MCF 10A (cell line): ENCODE results near the gene LGALS8. TPM values are rescaled to one million over a fixed set of nuclear protein-coding genes. Genes with fewer than 3 reads are reported as not detected.

Source experiments
- Bru-seq: library from RNA; stranded (reverse); fragments of 400-500 nt; gene quantifications from one replicate; lab custom pipeline; 2021; lab: Mats Ljungman, UMichigan
- BruChase-seq, 2 experiments: library from RNA; stranded (reverse); fragments of 400-500 nt; gene quantifications; one replicate each; lab custom pipeline; 2021; lab: Mats Ljungman, UMichigan
- BruUV-seq: library from RNA; stranded (reverse); fragments of 400-500 nt; replicated peaks from 2 replicates; lab custom pipeline; 2021; lab: Mats Ljungman, UMichigan
- CTCF ChIA-PET: fragments of 300-600 bp; sonication (Branson Sonifier 250); formaldehyde crosslinking; extraction: SDS; loops from one replicate; lab custom pipeline; 2021; ENCODE audit warnings: antibody characterized with exemption, inconsistent platforms; lab: Yijun Ruan, JAX
- POLR2A ChIA-PET: fragments of 300-600, 350-650 bp; sonication (Branson Sonifier 250); formaldehyde crosslinking; extraction: SDS; loops from one replicate; lab custom pipeline; 2020; ENCODE audit warnings: antibody characterized with exemption, inconsistent platforms; lab: Yijun Ruan, JAX
- DNase-seq: peaks from one replicate; pipeline ENCODE4 v3.0.0-alpha.2; 2018; ENCODE audit not compliant: unreplicated experiment
- H3K27ac Mint-ChIP-seq: one replicate; pipeline ENCODE4 v1.8.0; 2022; ENCODE audit warnings: mild to moderate bottlenecking, low read depth, mixed read lengths; ENCODE audit not compliant: unreplicated experiment
- H3K27me3 Mint-ChIP-seq: one replicate; pipeline ENCODE4 v1.8.0; 2022; ENCODE audit warnings: mixed read lengths; ENCODE audit not compliant: insufficient read depth, unreplicated experiment
- H3K36me3 Mint-ChIP-seq: one replicate; pipeline ENCODE4 v1.8.0; 2022; ENCODE audit warnings: mild to moderate bottlenecking, moderate library complexity, mixed read lengths; ENCODE audit not compliant: insufficient read depth, unreplicated experiment
- H3K4me1 Mint-ChIP-seq: one replicate; pipeline ENCODE4 v1.8.0; 2022; ENCODE audit warnings: mixed read lengths; ENCODE audit not compliant: insufficient read depth, unreplicated experiment
- H3K4me3 Mint-ChIP-seq: one replicate; pipeline ENCODE4 v1.8.0; 2022; ENCODE audit warnings: mild to moderate bottlenecking, moderate library complexity, mixed read lengths; ENCODE audit not compliant: unreplicated experiment
- H3K9me3 Mint-ChIP-seq: one replicate; pipeline ENCODE4 v1.8.0; 2022; ENCODE audit warnings: mixed read lengths; ENCODE audit not compliant: unreplicated experiment
- intact Hi-C: fragments of 100-400 bp; cut with micrococcal nuclease; formaldehyde crosslinking; loops from 2 replicates; pipeline ENCODE4 v1.14.1; 2022
- long read RNA-seq: library from polyadenylated mRNA; stranded (forward); transcript quantifications from one replicate; pipeline ENCODE4 v2.0.0, GENCODE V29; 2022
- total RNA-seq: library from RNA; stranded (reverse); gene quantifications from 2 replicates; pipeline ENCODE4 v1.2.3, GENCODE V29; 2022
- TF ChIP-seq, protein P1 (sequence below): fragments of 200-600 bp; IDR thresholded peaks from one replicate; pipeline ENCODE4 v1.8.0; 2022; ENCODE audit warnings: antibody characterized with exemption, mild to moderate bottlenecking; ENCODE audit not compliant: unreplicated experiment

The LGALS8 gene
- 73.2 and 99.7 TPM in 2 replicates for total RNA-seq
- Bru-seq, nascent RNA: percentile 89 among the genes with signal in this experiment
- percentile 97 among the genes with signal in this experiment for BruChase-seq, experiment 1, labeled RNA remaining after a 6-hour chase
- percentile 95 among the genes with signal in this experiment for BruChase-seq, experiment 2, labeled RNA remaining after a 2-hour chase
- long read RNA-seq, full-length matches to known transcripts: 41 of 100 reads
- long read RNA-seq, partial matches to known transcripts: 39 of 100 reads
- long read RNA-seq, other reads (novel, unspliced or antisense): 20 of 100 reads

DNA sequence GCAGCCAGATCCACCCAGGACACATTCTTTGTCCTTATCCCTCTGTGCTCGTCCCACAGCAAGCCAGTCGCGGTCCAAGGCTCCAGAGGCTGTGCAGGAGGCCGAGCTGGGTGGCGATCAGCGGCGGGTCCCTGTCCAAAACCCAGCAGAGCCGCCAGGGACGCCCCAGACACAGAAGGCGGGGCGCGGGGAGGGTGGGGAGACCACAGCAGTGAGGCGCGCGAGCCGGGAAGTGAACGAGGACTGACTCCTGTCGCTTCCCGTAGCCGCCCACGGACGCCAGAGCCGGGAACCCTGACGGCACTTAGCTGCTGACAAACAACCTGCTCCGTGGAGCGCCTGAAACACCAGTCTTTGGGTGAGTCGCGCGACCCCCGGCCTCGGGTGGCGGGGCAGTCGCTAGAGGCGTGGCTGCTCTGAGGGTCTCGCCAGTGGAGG lies at the start of gene LGALS8:
Gene LGALS8, plus strand, starts transcription at position 279 of the 438 bp plus-strand sequence. CDS start 2,089 bp downstream, outside the sequence.
- Mint-ChIP-seq H3K4me1 (peaks cover 6% of the 10 kb centered on the region), H3K4me3 (peak within 1 kb of the TSS; percentile 98), H3K27me3 (no peaks in the 10 kb centered on the region), H3K36me3 (peaks cover 35% of the 10 kb centered on the region), H3K9me3 (no peaks in the 10 kb centered on the region), H3K27ac (peak within 1 kb of the TSS; percentile 97)
- DNase-seq: peak; percentile 92
- intact Hi-C loops: no loop called here
- BruUV-seq: no TSS peak
- TF ChIP-seq, protein P1, sequence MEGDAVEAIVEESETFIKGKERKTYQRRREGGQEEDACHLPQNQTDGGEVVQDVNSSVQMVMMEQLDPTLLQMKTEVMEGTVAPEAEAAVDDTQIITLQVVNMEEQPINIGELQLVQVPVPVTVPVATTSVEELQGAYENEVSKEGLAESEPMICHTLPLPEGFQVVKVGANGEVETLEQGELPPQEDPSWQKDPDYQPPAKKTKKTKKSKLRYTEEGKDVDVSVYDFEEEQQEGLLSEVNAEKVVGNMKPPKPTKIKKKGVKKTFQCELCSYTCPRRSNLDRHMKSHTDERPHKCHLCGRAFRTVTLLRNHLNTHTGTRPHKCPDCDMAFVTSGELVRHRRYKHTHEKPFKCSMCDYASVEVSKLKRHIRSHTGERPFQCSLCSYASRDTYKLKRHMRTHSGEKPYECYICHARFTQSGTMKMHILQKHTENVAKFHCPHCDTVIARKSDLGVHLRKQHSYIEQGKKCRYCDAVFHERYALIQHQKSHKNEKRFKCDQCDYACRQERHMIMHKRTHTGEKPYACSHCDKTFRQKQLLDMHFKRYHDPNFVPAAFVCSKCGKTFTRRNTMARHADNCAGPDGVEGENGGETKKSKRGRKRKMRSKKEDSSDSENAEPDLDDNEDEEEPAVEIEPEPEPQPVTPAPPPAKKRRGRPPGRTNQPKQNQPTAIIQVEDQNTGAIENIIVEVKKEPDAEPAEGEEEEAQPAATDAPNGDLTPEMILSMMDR: no peak
- POLR2A ChIA-PET: interaction anchor here (0.7 to 5.1 kb wide), 12 partner anchors 8 to 381 kb away, joined by 3 to 99 read pairs (median 4); partner anchors contain the start of genes ERO1B, GPR137B and MTR
- CTCF ChIA-PET: interaction anchor here (0.6 to 3.4 kb wide), 3 partner anchors 102 to 419 kb away, joined by 3 to 16 read pairs (median 3); no protein-coding TSS in a partner anchor

DNA sequence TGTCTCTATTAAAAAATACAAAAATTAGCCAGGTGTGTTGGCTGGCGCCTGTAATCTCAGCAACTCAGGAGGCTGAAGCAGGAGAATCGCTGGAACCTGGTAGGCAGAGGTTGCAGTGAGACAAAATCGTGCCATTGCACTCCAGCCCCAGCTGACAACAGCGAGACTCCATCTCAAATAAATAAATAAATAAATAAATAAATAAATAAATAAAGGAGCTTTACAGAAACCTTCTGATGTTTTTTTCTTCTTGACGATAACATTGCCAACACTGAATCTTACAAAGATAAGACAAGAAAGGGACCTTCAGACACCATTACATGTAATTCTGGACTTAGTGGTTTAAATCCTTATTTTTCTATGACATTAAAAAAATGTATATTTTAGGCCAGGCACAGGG lies 47.8 kb upstream of the LGALS8 start:
- DNase-seq: no peak
- no TSS peak for BruUV-seq
- ChIA-PET CTCF (interaction anchor here (0.6 to 1.8 kb wide), 8 partner anchors 10 to 369 kb away, joined by 3 to 6 read pairs (median 3); no protein-coding TSS in a partner anchor), POLR2A (interaction anchor here (0.6 to 0.7 kb wide), 2 partner anchors 14 to 342 kb away, joined by 3 to 4 read pairs; no protein-coding TSS in a partner anchor)
- H3K9me3 Mint-ChIP-seq: no peaks in the 10 kb centered on the region
- H3K4me1 Mint-ChIP-seq: no peaks in the 10 kb centered on the region
- H3K4me3 Mint-ChIP-seq: no peak overlapping the region
- H3K27ac Mint-ChIP-seq: no peak overlapping the region
- H3K27me3 Mint-ChIP-seq: no peaks in the 10 kb centered on the region
- intact Hi-C loops: no loop called here
- H3K36me3 Mint-ChIP-seq: no peaks in the 10 kb centered on the region
- TF ChIP-seq, protein P1: no peak

DNA sequence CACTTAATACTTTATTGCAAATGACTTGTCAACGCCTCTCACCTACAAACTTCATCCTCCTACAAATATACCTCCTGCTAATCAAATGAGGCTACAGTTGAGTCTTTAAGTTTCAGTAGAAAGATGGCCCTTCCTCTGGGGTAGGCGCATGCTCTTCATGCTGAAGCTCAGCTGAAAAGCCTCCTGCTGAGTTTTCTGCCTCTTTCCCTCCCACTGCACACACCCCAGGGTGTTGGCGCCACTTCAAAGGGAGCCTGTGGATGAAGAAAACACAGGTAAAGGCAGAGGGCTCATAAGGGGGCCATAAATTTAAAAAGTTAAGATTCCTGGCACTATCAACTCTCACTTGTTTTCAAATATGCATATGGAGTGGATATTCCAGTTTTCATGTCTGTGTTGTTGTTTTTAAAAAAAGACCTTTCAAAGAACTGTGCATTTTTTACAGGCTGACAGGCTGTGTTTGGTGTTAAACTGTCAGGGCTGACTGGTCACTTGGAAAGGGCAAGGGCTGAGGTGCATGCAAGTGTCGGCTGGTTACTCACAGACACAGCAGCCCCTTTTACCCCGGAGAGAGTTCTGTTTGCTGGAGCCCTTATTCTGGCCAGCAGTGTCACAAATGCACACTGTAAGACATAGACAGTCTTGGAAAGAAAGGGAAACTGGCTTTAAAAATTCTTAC lies 42.9 kb upstream of the LGALS8 start:
- no peaks in the 10 kb centered on the region for H3K9me3 Mint-ChIP-seq
- CTCF ChIA-PET: interaction anchor here (0.6 to 1.5 kb wide), 3 partner anchors 12 to 733 kb away, joined by 3 to 4 read pairs (median 3); no protein-coding TSS in a partner anchor
- DNase-seq: no peak
- no TSS peak for BruUV-seq
- H3K4me1 Mint-ChIP-seq: no peaks in the 10 kb centered on the region
- no peaks in the 10 kb centered on the region for H3K27me3 Mint-ChIP-seq
- TF ChIP-seq, protein P1: no peak
- intact Hi-C loops: no loop called here
- no peak overlapping the region for H3K4me3 Mint-ChIP-seq
- H3K36me3 Mint-ChIP-seq: no peaks in the 10 kb centered on the region
- no peak overlapping the region for H3K27ac Mint-ChIP-seq
- POLR2A ChIA-PET: no interaction called here
